HG02678 (cell line): ENCODE data around the gene UBE2D3.
A peak's percentile ranks its signal among the peaks of the same experiment; 100 is the strongest.

ENCODE experiments used
- ATAC-seq: cut with Tn5 transposase; IDR thresholded peaks from one replicate; pipeline ENCODE4 v1.9.1; 2021; ENCODE audit warnings: mild to moderate bottlenecking, moderate library complexity; ENCODE audit not compliant: unreplicated experiment

Gene UBE2D3

DNA sequence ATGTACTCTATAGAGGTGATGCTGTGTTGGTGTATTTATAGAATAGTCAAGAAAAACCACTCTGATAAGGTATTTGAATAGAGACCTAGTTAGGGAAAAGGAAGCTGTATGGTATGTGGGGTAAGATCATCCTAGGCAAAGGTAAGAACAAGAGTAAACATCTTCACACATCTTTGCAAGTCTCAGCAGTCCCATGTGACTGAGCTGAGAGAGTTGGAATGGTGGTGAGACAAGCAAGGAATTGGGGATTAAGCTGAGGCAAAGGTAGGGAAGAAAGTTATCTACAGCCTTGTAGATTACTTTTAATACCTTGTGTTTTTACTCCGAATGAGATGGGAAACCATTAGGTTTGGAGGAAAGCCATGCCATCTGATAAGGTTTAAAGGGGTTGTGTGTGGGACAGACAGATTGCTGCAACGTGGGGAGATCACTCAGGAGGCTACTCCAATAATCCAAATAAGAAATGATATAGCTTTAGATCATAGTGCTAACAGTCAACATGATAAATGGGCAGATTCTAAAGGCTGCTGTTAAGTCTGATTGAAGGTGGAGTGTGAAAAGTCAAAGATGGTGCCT lies 34.9 kb downstream of the UBE2D3 start:
- ATAC-seq: no peak

DNA sequence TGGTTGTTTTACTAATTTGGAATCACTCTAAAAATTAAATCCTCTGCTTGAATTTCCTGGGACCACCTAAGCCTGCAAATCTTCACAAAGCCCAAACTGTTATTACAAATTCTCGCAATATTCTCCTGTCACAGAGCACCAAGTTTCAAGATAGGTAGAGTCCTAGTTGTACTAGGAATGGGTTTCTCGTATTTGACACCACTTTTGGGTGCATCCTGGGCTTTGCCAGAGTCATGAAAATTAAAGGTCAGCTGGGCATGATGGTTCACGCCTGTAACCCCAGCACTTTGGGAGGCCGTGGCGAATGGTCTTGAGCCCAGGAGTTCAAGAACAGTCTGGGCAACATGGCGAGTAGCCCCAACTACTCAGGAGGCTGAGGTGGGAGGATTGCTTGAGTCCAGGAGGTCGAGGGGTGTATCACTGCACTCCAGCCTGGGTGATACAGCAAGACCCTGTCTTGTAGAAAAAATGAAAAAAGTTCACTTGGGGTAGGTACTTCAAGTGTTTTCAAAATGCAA lies 36.0 kb downstream of the UBE2D3 start:
- ATAC-seq: no peak

DNA sequence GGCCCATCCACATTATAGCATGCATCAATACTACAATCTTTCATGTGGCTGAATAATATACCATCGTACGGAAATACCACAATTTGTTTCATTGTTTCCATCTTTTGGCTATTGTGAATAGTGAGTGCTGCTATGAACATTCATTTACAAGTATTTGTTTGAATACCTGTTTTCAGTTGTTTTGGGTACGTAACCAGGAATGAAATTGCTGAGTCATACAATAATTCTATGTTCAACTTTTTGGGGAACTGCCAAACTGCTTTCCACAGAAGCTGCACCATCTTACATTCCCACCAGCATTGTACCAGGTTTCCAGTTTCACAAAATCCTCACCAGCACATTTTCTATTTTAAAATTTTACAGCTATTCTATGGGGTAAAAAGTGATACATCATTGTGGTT lies 38.0 kb downstream of the UBE2D3 start:
- ATAC-seq: no peak

DNA sequence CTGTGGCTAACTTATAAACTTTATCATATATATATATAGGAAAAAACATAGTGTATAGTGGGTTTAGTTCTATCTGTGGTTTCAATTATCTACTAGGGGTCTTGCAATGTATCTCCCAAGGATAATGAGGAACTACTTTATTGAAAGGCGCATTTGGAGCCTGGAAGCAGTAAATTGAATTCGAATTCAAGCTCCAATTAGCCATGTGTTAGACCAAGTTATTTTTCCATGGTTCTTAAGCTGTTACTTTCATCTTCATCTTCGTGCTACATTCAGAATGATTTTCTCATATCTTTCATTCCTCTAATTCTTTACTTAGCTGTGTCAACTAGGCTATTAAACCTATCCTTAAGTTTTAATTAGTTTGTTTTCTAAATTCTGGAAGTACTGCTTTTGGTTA lies 39.4 kb downstream of the UBE2D3 start:
- no peak for ATAC-seq

DNA sequence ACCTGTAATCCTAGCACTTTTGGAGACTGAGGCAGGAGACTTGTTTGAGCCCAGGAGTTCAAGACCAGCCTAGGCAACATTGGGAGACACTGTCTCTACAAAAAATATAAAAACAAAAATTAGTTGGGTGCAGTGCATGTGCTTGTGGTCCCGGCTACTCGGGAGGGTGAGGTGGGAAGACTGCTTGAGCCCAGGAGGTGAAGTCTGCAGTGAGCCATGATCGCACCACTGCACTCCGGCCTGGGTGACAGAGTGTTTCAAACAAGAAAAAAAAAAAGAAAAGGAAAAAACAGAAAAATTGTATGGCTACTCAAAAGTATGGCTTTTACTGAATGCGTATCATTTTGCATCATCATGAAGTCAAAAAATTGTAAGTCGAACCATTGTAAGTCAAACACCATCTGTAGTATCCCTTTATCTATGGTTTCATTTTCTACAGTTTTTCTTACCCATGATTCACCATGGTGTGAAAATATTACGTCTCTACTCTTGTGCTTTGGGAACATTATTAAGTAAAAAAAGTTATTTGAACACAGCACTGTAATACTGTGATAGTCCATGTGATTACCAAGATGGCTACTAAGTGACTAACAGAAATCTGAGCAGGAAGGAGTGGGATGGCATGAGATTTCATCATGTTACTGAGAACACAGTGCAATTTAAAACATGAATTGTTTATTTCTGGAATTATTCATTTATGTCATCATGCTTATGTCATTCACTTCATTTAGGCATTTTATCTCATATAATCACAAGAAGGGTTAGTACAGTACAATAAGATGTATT lies 40.1 kb downstream of the UBE2D3 start:
- ATAC-seq: no peak

DNA sequence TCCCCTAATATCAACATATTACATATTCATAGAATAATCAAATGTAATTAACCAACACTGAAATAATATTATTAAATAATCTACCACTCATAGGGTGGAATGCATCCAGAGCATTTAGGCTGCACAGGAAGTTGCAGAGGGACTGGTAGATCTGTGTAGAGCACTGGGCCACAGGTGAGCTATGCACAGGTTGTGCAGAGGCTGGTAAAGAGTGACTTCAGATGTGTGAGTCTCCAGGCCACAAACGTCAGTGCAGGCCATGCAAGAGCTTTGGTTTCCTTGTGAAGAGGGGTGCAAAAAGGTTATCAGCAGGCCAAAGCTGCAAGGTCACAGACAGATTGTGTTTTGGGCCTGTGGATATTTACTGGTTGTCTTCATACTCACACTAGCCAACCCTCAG lies 41.1 kb downstream of the UBE2D3 start:
- ATAC-seq: no peak

DNA sequence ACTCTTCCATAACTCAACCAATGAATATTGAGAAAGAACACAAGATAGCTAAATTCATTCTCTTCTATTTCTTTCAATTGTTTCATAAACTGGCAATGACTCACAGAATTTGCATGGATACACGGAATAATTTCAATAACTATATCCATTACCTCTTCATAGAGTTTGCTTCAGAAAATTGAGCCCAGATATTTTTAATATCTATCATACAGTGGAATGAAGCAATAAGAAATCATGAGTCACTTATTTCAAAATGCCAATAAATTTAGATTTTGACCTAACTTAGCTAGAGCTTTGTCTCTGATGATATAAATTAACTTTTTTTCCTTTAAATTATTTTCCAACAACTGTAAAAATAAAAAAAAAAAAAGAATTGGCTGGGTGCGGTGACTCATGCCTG lies 44.3 kb downstream of the UBE2D3 start:
- no peak for ATAC-seq

DNA sequence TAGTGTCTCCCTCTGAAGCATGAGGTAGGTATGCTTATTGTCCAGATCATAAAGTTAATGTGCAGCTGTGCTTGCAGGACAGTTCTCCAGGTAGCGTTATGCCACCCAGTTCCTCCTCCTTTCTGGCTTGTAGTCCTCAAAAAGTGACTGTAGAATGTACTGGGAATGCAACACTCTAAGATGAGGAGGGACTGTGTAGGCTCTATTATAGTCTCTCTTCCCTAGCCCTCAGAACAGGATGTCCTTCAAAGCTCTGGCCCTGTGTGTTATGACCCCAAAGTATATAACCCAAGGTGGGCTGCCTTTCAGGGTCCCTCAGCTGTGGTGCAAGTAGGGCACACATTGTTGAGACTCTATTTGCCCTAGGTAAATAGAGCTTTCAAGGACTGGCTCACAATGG lies 45.8 kb downstream of the UBE2D3 start:
- ATAC-seq: no peak

DNA sequence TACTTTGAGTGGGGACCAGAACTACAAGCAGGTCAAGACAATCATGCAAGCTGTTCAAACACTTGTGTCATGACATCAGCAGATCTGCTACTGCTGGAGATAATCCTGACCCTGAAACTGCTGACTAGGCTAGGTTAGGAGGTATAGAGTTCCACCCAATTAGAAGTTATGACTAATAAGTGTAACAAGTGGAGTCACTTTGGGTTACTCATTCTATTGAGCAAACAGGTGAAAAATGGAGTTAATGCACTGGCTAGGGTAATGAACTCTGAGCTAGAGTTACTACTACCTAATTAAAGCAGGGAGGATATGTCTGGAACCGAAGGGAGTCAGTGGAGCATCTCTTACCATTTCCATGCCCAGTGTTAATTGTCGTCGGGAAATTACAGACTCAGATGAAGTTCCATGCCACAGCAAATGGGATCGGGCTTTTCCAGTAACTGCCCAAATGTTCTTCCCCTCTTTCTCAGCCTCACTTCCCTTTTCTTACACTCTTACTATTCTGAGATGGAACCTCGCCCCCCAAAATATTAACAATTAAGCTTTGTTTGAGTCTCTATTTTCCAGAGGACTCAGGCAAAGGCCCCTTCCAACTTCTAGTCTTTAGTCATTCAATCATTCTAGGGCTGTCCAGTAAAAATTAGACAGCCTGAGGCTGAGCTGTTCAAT lies 46.7 kb downstream of the UBE2D3 start:
- no peak for ATAC-seq

DNA sequence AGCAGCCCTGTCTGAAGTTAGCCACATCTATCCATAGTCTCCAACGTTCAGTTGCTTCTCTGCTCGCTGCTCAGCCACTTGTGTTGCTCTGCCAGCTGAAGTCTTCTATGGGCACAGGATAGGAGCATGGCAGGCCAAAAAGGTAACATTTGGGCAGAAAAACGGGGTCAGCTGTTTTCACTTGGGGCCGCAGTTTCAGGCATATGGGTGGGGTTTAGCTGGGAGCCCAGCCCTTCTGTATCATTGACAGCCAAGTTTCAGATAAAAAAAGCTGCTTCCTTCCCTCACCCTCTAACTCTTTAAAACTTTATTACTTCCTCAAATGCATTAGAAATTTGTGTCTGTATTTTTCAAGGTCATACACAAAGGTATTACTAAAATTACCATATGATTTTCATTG lies 48.1 kb downstream of the UBE2D3 start:
- no peak for ATAC-seq

DNA sequence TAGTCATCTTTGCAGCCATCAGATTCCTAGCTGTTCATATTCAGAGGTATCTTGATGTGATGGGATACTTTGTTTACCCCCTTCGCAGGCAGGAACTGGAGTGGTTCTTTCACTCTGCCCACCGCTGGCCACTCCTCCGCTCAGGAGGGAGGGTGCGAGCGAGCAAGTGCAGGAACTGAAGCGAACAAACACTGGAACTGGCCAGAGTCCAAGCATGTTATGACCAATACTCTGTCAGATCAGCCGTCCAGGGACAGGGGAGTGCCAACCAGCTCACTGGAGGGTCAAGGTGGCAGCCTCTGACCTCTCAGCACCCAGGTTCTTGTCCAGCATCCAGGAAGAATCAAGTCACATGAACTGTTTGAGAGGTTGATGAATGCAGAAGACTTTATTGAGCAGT lies 48.6 kb downstream of the UBE2D3 start:
- ATAC-seq: no peak

DNA sequence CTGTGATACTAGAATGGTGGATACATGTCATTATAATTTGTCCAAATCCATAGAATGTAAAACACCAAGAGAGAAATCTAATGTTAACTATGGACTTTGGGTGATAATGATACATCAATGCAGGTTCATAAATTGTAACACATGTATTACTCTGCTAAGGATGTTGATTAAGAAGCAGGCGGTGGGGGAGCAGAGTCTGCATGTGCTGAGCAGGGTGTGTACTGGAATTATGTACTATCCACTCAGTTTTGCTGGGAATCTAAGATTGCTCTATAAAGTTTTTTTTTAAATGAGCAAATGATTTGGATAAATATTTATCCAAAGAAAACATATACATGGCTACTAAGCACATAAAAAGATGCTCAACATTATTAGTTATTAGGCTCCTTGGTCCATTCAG lies 51.5 kb downstream of the UBE2D3 start:
- ATAC-seq: no peak

DNA sequence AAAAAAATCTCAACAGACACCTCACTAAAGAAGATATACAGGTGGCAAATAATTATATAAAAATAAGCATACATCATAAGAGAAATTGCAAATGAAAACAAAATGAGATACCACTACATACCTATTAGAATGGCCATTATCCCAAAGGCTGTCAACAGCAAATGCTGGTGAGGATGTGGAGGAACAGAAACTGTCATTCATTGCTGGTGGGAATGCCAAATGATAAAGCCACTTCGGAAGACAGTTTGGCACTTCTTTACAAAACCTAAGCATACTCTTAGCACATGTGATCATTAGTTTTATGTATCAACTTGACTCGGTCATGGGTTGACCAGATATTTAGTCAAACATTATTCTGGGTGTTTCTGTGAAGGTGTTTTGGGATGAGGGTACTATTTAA lies 53.1 kb downstream of the UBE2D3 start:
- no peak for ATAC-seq

DNA sequence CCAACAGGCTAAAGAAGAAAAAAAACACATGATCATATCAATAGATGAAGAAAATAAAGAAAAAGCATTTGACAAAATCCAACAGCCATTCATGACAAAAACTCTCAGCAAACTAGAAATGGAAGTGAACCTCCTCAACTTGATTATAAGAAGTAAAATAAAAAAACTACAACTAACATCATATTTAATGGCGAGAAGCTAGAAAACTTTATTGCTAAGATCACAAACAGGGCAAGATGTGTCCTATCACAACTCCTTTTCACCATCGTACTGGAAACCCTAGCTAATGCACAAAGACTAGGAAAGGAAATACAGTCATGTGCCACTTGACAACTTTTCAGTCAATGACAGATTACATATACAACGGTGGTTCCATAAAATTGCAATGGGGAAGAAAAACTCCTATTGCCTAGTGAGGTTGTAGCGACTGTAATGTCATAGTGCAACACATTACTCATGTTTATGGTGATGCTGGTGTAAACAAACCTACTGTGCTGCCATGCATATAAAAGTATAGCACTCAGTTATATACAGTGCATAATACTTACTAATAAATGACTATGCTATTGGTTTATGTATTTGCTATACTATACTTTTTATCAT lies 54.5 kb downstream of the UBE2D3 start:
- ATAC-seq: no peak

DNA sequence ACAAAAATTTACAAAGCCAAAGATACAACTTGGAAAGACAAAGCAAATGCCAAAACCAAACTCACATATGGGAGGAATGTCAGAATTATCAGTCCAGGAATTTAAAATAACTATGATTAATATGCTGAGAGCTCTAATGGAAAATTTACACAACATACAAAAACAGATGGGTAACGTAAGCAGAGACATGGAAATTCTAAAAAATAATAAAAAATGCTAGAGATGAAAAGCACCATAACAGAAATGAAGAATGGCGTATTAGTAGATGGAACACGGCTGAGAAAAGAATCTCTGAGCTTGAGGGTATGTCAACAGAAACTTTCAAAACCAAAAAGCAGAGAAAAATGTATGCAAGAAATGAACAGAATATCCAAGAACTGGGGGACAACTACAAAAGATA lies 62.5 kb downstream of the UBE2D3 start:
- no peak for ATAC-seq

DNA sequence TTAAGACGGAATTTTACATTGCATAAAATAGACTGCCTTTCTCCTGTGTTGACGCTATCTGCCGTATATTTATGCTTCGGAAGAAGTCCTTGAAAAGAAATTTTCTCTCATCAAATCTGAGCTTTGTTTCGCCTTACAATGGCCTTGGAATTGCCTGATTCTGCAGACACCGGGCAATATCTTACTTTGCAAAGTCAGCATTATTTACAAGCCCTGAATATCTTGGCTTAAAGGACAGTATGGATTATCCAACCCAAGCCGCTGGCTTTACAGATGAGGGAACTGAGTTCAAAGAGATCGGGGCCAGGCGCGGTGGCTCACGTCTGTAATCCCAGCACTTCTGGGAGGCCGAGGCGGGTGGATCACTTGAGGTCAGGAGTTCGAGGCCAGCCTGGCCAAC lies 65.4 kb downstream of the UBE2D3 start:
- no peak for ATAC-seq

DNA sequence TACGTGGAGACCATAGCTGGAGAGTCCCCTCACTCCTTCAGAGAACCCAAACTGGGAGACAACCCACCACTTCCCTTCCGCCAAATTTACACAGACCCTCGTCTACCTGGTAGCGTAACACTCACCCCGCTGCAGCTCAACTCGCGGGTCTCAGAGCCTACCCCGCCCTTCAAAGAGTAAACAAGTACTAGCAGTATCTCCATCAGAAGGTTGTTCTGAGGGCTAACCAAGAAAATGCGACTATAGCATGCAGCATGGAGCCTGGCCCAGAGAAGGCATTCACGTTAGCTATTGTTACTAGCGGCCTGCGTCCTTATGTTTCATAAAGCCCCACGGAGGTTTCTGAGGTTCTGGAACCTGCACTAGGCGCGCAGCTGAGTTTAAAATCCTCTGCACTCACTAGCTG lies 66.1 kb downstream of the UBE2D3 start:
- peak; percentile 20 for ATAC-seq

DNA sequence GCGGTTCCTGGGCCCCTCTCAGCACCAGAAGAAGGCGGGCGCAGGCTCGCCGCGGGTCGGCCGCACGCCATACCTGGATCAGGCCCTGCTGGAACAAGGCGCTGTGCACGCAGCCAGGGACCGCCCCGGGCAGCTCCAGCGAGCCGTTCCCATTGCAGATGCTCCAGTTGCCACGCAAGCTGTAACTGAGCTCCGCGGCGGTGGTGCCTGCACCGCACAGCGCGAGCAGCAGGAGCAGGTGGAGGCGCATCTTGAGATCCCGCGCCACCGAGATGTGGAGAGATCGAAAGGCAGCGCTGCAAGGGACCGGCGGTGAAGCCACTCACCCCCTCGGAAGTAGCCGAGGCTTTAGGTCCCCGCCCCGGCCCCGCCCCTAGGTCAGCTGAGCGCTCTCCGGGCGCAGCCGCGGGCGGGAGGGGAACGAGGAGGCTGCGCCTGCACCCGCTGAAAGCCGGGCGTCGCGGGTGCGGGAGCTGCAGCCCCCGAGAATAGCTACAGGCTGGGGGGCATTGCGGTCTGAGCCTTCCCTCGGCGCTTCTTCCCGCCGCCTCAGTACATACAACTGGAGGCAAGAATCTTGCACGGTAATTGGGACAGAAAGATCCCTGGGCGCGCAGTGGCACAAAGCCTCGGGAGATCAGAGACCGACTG lies 66.6 kb downstream of the UBE2D3 start, which contains the start of gene MANBA:
MANBA (minus strand) TSS at position 324 of the 651 bp plus-strand sequence; CDS start at position 250, 74 bp downstream.
- peak; percentile 91 for ATAC-seq

DNA sequence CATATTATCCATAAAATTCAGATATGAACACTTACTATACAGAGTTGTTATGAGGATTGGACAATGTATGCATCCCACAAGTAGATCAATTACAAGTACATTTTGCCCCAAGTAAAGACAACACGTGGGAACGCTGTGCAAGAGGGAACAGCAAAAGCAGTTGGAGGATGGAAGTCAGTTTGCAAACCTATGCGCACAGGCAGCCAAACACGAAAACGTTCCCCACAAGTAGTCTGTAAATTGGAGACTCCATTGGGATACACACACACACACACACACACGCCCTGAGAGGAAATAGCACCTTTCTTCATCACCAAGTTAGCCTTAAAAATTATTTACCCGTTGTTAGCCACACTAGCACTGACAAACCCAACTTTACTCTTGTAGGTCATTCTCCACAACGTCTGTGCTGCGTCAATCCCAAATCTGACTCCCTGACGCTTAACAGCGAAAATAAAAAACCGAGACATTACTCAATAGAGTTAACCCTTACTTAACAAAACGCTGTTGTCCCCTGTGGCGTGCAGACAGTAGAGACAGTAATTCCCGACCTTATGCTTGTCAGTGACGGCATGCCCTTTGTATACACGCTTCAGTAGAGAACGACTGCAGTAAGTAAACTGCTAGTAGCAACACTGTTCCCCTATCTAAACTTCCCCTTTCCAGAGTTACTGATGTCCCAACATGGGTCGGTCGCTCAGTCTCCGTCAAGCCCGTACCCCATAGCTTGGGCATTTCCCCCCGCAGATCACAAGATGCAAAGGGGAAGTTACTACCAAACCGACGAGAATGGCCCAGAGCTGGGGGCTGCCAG lies 67.3 kb downstream of the UBE2D3 start:
- peak; percentile 49 for ATAC-seq
